GM23338 (cell line): ENCODE data around the gene CERK. TPM values are rescaled to one million over a fixed set of nuclear protein-coding genes. Genes with fewer than 3 reads are reported as not detected.

Experiments used
- ATAC-seq: fragments of 200-7000 bp; cut with Tn5 transposase; 3 replicates; pipeline ENCODE4 v1.9.1; 2020
- DNase-seq: peaks from one replicate; pipeline ENCODE4 v3.0.0-alpha.2; 2015; ENCODE audit warnings: low spot score
- H2AFZ ChIP-seq: fragments of 200-600 bp; sonication (generic); 2 replicates; pipeline ENCODE4 v1.8.0; 2016; ENCODE audit warnings: antibody characterized with exemption, mild to moderate bottlenecking, moderate library complexity
- H3F3A ChIP-seq: fragments of 200-600 bp; sonication (generic); replicated peaks from 2 replicates; pipeline ENCODE4 v1.8.0; 2017; ENCODE audit warnings: antibody characterized with exemption, mixed run types, low read depth
- H3K27ac ChIP-seq: fragments of 200-600 bp; sonication (generic); 2 replicates; pipeline ENCODE4 v1.6.1; 2016; ENCODE audit warnings: low read depth
- H3K27me3 ChIP-seq: fragments of 200-600 bp; sonication (generic); 2 replicates; pipeline ENCODE4 v1.8.0; 2016; ENCODE audit warnings: mild to moderate bottlenecking, mixed run types, moderate library complexity; ENCODE audit not compliant: insufficient read depth
- H3K36me3 ChIP-seq: fragments of 200-600 bp; sonication (generic); 2 replicates; pipeline ENCODE4 v1.8.0; 2016; ENCODE audit warnings: mild to moderate bottlenecking; ENCODE audit not compliant: insufficient read depth
- H3K4me1 ChIP-seq: fragments of 200-600 bp; sonication (generic); 2 replicates; pipeline ENCODE4 v1.8.0; 2016; ENCODE audit warnings: mild to moderate bottlenecking, moderate library complexity; ENCODE audit not compliant: insufficient read depth
- H3K4me2 ChIP-seq: fragments of 200-600 bp; sonication (generic); 2 replicates; pipeline ENCODE4 v1.7.1; 2017; ENCODE audit warnings: mixed run types
- H3K4me3 ChIP-seq: fragments of 200-600 bp; sonication (generic); 2 replicates; pipeline ENCODE4 v1.6.1; 2016; ENCODE audit warnings: mixed run types
- H3K79me2 ChIP-seq: fragments of 200-600 bp; sonication (generic); replicated peaks from 2 replicates; pipeline ENCODE4 v1.8.0; 2017; ENCODE audit warnings: mild to moderate bottlenecking; ENCODE audit not compliant: insufficient read depth
- H3K9me2 ChIP-seq: fragments of 200-600 bp; sonication (generic); 2 replicates; pipeline ENCODE4 v1.8.0; 2017; ENCODE audit not compliant: insufficient read depth
- H4K20me1 ChIP-seq: fragments of 200-600 bp; sonication (generic); replicated peaks from 2 replicates; pipeline ENCODE4 v1.8.0; 2017; ENCODE audit warnings: mild to moderate bottlenecking; ENCODE audit not compliant: insufficient read depth
- H3K27ac Mint-ChIP-seq: 2 replicates; pipeline ENCODE4 v1.8.0; 2020; ENCODE audit warnings: inconsistent platforms, mild to moderate bottlenecking, moderate library complexity, mixed read lengths
- H3K27me3 Mint-ChIP-seq: 3 replicates; pipeline ENCODE4 v1.8.0; 2022; ENCODE audit warnings: low read depth, mild to moderate bottlenecking, moderate library complexity, mixed read lengths, inconsistent platforms; ENCODE audit not compliant: insufficient read depth, poor library complexity
- H3K36me3 Mint-ChIP-seq: 3 replicates; pipeline ENCODE4 v1.8.0; 2021; ENCODE audit warnings: low read depth, mild to moderate bottlenecking, inconsistent platforms, moderate library complexity, mixed read lengths
- H3K4me1 Mint-ChIP-seq: 3 replicates; pipeline ENCODE4 v1.8.0; 2020; ENCODE audit warnings: mild to moderate bottlenecking, inconsistent platforms, mixed read lengths
- H3K4me3 Mint-ChIP-seq: 3 replicates; pipeline ENCODE4 v1.8.0; 2021; ENCODE audit warnings: moderate library complexity, mild to moderate bottlenecking, inconsistent platforms, mixed read lengths
- H3K9me3 Mint-ChIP-seq: 3 replicates; pipeline ENCODE4 v1.8.0; 2020; ENCODE audit warnings: moderate library complexity, mild to moderate bottlenecking, inconsistent platforms, mixed read lengths
- EZH2 ChIP-seq: fragments of 200-600 bp; sonication (generic); IDR thresholded peaks from one replicate; pipeline ENCODE4 v1.8.0; 2017; ENCODE audit warnings: antibody characterized with exemption, mild to moderate bottlenecking, low read depth; ENCODE audit not compliant: unreplicated experiment
- NANOG ChIP-seq: IDR thresholded peaks from 2 replicates; pipeline ENCODE4 v1.6.1; 2016; ENCODE audit warnings: antibody characterized with exemption, borderline replicate concordance
- STAT1 ChIP-seq: IDR thresholded peaks from one replicate; pipeline ENCODE4 v1.6.1; 2016; ENCODE audit warnings: antibody characterized with exemption; ENCODE audit not compliant: unreplicated experiment
- ZNF462 ChIP-seq: fragments of 250-450 bp; sonication (Bioruptor Pico); IDR thresholded peaks from 2 replicates; pipeline ENCODE4 v1.5.0; 2020; ENCODE audit warnings: mild to moderate bottlenecking, moderate library complexity
- polyA plus RNA-seq: library from polyadenylated mRNA; unstranded; fragments of >200 nt; fragmentation: Nextera tagmentation; extraction: Ambion mirVana; gene quantifications from 2 replicates; pipeline ENCODE4 v1.2.1, GENCODE V29; 2016
- total RNA-seq: library from RNA; depleted of rRNA; stranded (reverse); fragments of >200 nt; shearing (Covaris generic); gene quantifications from 2 replicates; pipeline ENCODE4 v1.2.3, GENCODE V29; 2014
- TF ChIP-seq, protein P1 (sequence below), 2 experiments: fragments of 200-600 bp in 1 of 2; sonication (generic) in 1 of 2; conservative IDR thresholded peaks; 2 replicates each; pipeline versions ENCODE4 v1.5.1 to v1.6.1; 2016 to 2017; ENCODE audit warnings: antibody characterized with exemption in 2 of 2, low read depth in 2 of 2, mild to moderate bottlenecking in 2 of 2, moderate library complexity in 1 of 2

CERK gene
- total and polyA plus RNA-seq, 2 experiments from 2014 or later, result 12.7 to 62.9 TPM

DNA sequence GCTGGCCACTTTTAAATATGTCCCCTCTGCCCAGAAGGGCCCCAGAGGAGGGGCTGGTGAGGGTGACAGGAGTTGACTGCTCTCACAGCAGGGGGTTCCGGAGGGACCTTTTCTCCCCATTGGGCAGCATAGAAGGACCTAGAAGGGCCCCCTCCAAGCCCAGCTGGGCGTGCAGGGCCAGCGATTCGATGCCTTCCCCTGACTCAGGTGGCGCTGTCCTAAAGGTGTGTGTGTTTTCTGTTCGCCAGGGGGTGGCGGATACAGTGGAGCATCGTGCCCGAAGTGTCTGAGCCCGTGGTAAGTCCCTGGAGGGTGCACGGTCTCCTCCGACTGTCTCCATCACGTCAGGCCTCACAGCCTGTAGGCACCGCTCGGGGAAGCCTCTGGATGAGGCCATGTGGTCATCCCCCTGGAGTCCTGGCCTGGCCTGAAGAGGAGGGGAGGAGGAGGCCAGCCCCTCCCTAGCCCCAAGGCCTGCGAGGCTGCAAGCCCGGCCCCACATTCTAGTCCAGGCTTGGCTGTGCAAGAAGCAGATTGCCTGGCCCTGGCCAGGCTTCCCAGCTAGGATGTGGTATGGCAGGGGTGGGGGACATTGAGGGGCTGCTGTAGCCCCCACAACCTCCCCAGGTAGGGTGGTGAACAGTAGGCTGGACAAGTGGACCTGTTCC lies 71.3 kb downstream of the CERK start:
- Histone ChIP-seq H3K79me2 (no peaks in the 10 kb centered on the region), H3K27me3 (no peaks in the 10 kb centered on the region), H3K9me2 (no peaks in the 10 kb centered on the region), H3K27ac (no peak overlapping the region), H3K36me3 (no peaks in the 10 kb centered on the region), H4K20me1 (no peaks in the 10 kb centered on the region), H3K4me2 (no peak overlapping the region), H3K4me1 (no peaks in the 10 kb centered on the region), H3K4me3 (no peak overlapping the region), H3F3A (no peaks in the 10 kb centered on the region), H2AFZ (no peak overlapping the region)
- Mint-ChIP-seq H3K4me1 (0 out of 3 replicates have a peak, but pooled peaks cover 5% of the 10 kb centered on the region), H3K27ac (no peak overlapping the region), H3K9me3 (no peaks in the 10 kb centered on the region), H3K36me3 (peaks cover 3% of the 10 kb centered on the region; the same call in 1 of the 3 replicates), H3K4me3 (no peak overlapping the region), H3K27me3 (peaks cover 8% of the 10 kb centered on the region)
- ATAC-seq (no peak), DNase-seq (no peak)
- TF ChIP-seq NANOG, result no peak
- TF ChIP-seq EZH2, result no peak
- TF ChIP-seq STAT1, result no peak
- no peak for TF ChIP-seq ZNF462 (CRISPR knock-in tag)
- TF ChIP-seq, protein P1, sequence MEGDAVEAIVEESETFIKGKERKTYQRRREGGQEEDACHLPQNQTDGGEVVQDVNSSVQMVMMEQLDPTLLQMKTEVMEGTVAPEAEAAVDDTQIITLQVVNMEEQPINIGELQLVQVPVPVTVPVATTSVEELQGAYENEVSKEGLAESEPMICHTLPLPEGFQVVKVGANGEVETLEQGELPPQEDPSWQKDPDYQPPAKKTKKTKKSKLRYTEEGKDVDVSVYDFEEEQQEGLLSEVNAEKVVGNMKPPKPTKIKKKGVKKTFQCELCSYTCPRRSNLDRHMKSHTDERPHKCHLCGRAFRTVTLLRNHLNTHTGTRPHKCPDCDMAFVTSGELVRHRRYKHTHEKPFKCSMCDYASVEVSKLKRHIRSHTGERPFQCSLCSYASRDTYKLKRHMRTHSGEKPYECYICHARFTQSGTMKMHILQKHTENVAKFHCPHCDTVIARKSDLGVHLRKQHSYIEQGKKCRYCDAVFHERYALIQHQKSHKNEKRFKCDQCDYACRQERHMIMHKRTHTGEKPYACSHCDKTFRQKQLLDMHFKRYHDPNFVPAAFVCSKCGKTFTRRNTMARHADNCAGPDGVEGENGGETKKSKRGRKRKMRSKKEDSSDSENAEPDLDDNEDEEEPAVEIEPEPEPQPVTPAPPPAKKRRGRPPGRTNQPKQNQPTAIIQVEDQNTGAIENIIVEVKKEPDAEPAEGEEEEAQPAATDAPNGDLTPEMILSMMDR (conservative IDR thresholded peaks at IDR 0.05; ENCODE audit: low read depth in 2 of 2), result peak in 1 of 2 experiments; percentile 17; a peak in 1 of 4 replicates
